Right cardiac atrium (tissue), 5 donors: ENCODE results near the gene MATR3. TPM values are rescaled to one million over a fixed set of nuclear protein-coding genes. Genes with fewer than 3 reads are reported as not detected.

Source experiments
- ATAC-seq, 2 donors: fragments of 200-7000 bp; cut with Tn5 transposase; one replicate each; pipeline versions ENCODE4 v1.8.0 to v1.9.1; 2020; ENCODE audit warnings: moderate library complexity in 2 of 2, mild to moderate bottlenecking in 1 of 2
- DNase-seq, 3 donors: peaks; one replicate each; pipeline ENCODE4 v3.0.0-alpha.2; 2020
- H3K27ac ChIP-seq: one replicate; pipeline ENCODE4 v1.5.1; 2013; ENCODE audit warnings: mild to moderate bottlenecking, low read length, control low read depth, moderate library complexity
- H3K27me3 ChIP-seq: one replicate; pipeline ENCODE4 v1.6.1; 2013; ENCODE audit not compliant: control insufficient read depth, insufficient read depth
- H3K4me1 ChIP-seq: one replicate; pipeline ENCODE4 v1.6.1; 2013; ENCODE audit warnings: low read length; ENCODE audit not compliant: control insufficient read depth, insufficient read depth
- H3K4me3 ChIP-seq: one replicate; pipeline ENCODE4 v1.5.1; 2013; ENCODE audit warnings: low read length, control low read depth
- H3K9me3 ChIP-seq: one replicate; pipeline ENCODE4 v1.6.1; 2013; ENCODE audit warnings: low read length; ENCODE audit not compliant: control insufficient read depth
- WGBS: extraction: QIAGEN DNeasy Blood & Tissue Kit; methylation state at CpG from one replicate; pipeline ENCODE4 v1.1.7; 2013; 5-methylcytosine and 5-hydroxymethylcytosine counted together
- intact Hi-C, 4 donors: fragments of 100-400 bp; cut with DNase I; formaldehyde crosslinking; loops; one replicate each; pipeline versions ENCODE4 v1.11.0 to v1.14.0; 2022 to 2023
- polyA plus RNA-seq: library from polyadenylated mRNA; stranded (reverse); fragments of 200-250 nt; gene quantifications from one replicate; pipeline ENCODE4 v1.2.3, GENCODE V29; 2013
- total RNA-seq, 4 donors: library from RNA; stranded (reverse); fragmentation: NEBNext Ultra II Directional; extraction: Animal tissue kit (Norgen Biotek cat#: 25700); gene quantifications; one replicate each; pipeline ENCODE4 v1.2.1, GENCODE V29; 2021
- donor health status: healthy with polysubstance abuse.
- donor health status: DM: no; HTN: yes; CAD: no.
- donor health status: DM: no; HTN: no; CAD: no.
- donor health status: DM: no; HTN: yes; CAD: no; lungs with severe emphysema.
- donor health status: DM: yes; HTN: yes; CAD: no.

The MATR3 gene
- total and polyA plus RNA-seq, 5 donors, result 144 to 162 (median 149) TPM

DNA sequence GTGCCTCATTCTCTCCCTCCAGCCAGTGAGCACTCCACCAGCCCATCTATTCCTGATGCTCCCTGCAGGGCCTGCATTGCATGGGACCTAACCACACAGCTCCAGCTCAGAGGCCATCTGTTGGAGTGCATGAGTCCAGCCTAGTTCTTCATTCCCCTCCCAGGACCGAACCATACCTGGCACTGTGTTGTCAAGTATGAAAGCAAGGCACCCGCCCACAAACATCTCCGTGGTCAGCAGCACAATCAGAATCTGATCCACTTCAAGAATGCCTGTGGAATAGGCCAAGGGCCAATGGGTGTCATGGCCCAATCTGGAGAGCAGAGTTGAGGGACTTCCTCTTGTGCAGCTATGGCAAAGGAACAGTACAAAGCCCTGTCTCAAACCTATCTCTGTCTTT is 83.7 kb downstream of the MATR3 start:
- H3K4me1 ChIP-seq, result no peaks in the 10 kb centered on the region
- no peaks in the 10 kb centered on the region for H3K9me3 ChIP-seq
- ATAC-seq (no peak), DNase-seq (peak in 1 of 3 donors; percentile 4)
- intact Hi-C loops, result no loop called here
- no peak overlapping the region for H3K4me3 ChIP-seq
- no peak overlapping the region for H3K27ac ChIP-seq
- no peaks in the 10 kb centered on the region for H3K27me3 ChIP-seq
- WGBS, result 82% methylated on average over 3 of the region's 3 CpGs

DNA sequence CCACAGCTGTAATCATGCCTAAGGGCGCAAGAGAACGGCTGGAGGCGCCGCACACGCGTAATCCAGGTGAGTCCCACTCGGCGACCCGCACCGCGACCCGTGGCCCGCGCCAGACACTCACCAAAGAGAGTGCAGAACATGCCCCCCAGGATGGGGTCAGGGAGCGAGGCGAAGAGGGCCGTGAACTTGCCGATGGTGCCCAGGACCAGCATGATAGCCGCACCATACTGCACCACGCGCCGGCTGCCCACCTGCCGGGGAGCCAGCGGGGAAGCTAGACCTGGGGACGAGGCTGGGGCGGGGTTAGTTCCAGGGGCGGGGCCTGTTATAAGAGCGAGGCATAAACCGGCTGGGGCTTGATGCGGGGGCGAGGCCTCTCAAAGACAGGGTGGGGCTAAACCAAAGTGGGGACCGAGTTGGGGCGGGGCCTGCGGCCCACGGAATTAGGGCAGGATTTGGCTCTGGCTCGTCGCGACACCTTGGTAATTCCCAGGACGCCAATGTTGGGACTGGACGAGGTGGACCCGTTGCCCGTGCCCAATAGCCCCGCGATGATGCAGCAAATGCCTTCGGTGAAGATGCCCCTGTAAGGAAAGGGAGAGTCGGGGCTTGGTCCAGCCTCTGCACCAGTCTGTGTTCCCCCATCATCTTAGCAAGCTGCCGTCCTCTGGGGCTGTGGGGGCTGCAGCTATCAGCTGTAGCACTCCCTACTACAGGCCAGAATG is 84.7 kb downstream of the MATR3 start:
- Histone ChIP-seq H3K4me3 (no peak overlapping the region), H3K9me3 (no peaks in the 10 kb centered on the region), H3K27me3 (no peaks in the 10 kb centered on the region), H3K27ac (no peak overlapping the region), H3K4me1 (no peaks in the 10 kb centered on the region)
- no peak for ATAC-seq
- peak in 2 of 3 donors; percentile 55 to 56 for DNase-seq
- WGBS, result 65% methylated on average over 47 of the region's 47 CpGs
- intact Hi-C loops, result no loop called here

DNA sequence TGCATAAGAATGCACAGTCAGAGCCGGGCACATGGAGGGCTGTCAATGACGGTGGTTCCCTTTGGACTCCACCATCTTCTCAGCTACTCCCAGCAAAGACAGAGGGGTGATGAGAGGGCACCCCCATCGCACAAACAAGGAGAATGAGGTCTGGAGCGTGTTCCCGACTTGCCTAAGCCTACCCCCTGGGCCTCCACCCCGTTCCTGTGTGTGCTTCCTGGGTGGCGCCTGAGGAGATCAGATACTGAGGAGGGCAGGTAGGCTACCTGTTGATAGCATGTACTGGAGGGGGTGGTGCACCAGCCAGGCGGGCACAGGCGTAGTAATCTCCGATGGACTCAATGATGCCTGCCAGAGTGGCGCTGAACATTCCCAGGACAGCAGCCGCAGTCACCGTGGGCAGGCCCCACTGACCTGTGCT is 85.4 kb downstream of the MATR3 start:
- ATAC-seq (no peak), DNase-seq (peak in 2 of 3 donors; percentile 24 to 28)
- H3K27me3 ChIP-seq, result no peaks in the 10 kb centered on the region
- no peak overlapping the region for H3K4me3 ChIP-seq
- no peaks in the 10 kb centered on the region for H3K9me3 ChIP-seq
- intact Hi-C loops, result no loop called here
- H3K27ac ChIP-seq, result no peak overlapping the region
- 84% methylated on average over 13 of the region's 13 CpGs for WGBS
- no peaks in the 10 kb centered on the region for H3K4me1 ChIP-seq

- DNase-seq, result peak in 2 of 3 donors; percentile 24 to 37
- H3K9me3 ChIP-seq, result no peaks in the 10 kb centered on the region
- H3K27me3 ChIP-seq, result no peaks in the 10 kb centered on the region
- H3K27ac ChIP-seq, result no peak overlapping the region
- H3K4me1 ChIP-seq, result peaks cover 1% of the 10 kb centered on the region
- no peak for ATAC-seq
- WGBS, result 82% methylated on average over 15 of the region's 15 CpGs
- intact Hi-C loops, result no loop called here
- no peak overlapping the region for H3K4me3 ChIP-seq
These were observed 86.3 kb downstream of the MATR3 start for GRCh38 chr5:139379626-139380449.

Other genes with a start within 250 kb of the MATR3 start
- 10 to 100 TPM; 43.4 to 51.6 (median 43.7) TPM for gene SIL1, start 95.4 kb upstream of the MATR3 start, total RNA-seq
- 44.4 TPM for gene SIL1, start 95.4 kb upstream of the MATR3 start, polyA plus RNA-seq
- 100 to 1,000 TPM; 125 to 158 (median 142) TPM for gene PAIP2, start 48.1 kb downstream of the MATR3 start, total RNA-seq
- gene PAIP2, start 48.1 kb downstream of the MATR3 start, polyA plus RNA-seq, result 183 TPM
- gene SLC23A1, start 89.6 kb downstream of the MATR3 start, total RNA-seq, result not detected
- gene SLC23A1, start 89.6 kb downstream of the MATR3 start, polyA plus RNA-seq, result 0.18 TPM
- gene MZB1, start 96.2 kb downstream of the MATR3 start, total RNA-seq, result 1 to 10 TPM in 2 of 4 donors, under 1 TPM in 2; 0.70 to 1.8 (median 1.1) TPM
- 0.38 TPM for gene MZB1, start 96.2 kb downstream of the MATR3 start, polyA plus RNA-seq
- 10 to 100 TPM; 24.8 to 38.5 (median 33.0) TPM for gene PROB1, start 101.4 kb downstream of the MATR3 start, total RNA-seq
- 22.2 TPM for gene PROB1, start 101.4 kb downstream of the MATR3 start, polyA plus RNA-seq
- 10 to 100 TPM in 3 of 4 donors, 1 to 10 TPM in 1; 9.8 to 25.4 (median 14.4) TPM for gene SPATA24, start 110.3 kb downstream of the MATR3 start, total RNA-seq
- gene SPATA24, start 110.3 kb downstream of the MATR3 start, polyA plus RNA-seq, result 34.6 TPM
- gene DNAJC18, start 145.8 kb downstream of the MATR3 start, total RNA-seq, result 10 to 100 TPM; 14.0 to 24.9 (median 15.2) TPM
- gene DNAJC18, start 145.8 kb downstream of the MATR3 start, polyA plus RNA-seq, result 5.6 TPM
- 10 to 100 TPM; 19.9 to 38.3 (median 21.2) TPM for gene ECSCR, start 169.0 kb downstream of the MATR3 start, total RNA-seq
- 25.3 TPM for gene ECSCR, start 169.0 kb downstream of the MATR3 start, polyA plus RNA-seq
- not detected for gene SMIM33, start 177.3 kb downstream of the MATR3 start, total RNA-seq
- not detected for gene SMIM33, start 177.3 kb downstream of the MATR3 start, polyA plus RNA-seq
- gene STING1, start 189.0 kb downstream of the MATR3 start, total RNA-seq, result 100 to 1,000 TPM in 1 of 4 donors, 10 to 100 TPM in 3; 79.7 to 125 (median 93.8) TPM
- 47.9 TPM for gene STING1, start 189.0 kb downstream of the MATR3 start, polyA plus RNA-seq